ENCODE results near the gene OSBP. TPM values are rescaled to one million over a fixed set of nuclear protein-coding genes. Genes with fewer than 3 reads are reported as not detected.

OSBP gene
- total and polyA plus RNA-seq, 9 of the 15 experiments (the other 6 are each of a cell fraction or from before 2014, with no cell fraction given), result 11.7 to 49.0 (median 28.7) TPM

GRCh38 chr11:59550368-59550841 is 65.2 kb downstream of the OSBP start (continued):
- TF ChIP-seq ZNF449 (CRISPR knock-in tag; IDR thresholded peaks at IDR 0.05) (no peak), PCBP2 (IDR thresholded peaks at IDR 0.05; ENCODE audit: low read depth, low read length, poor library complexity, severe bottlenecking) (no peak), DACH1 (IDR thresholded peaks at IDR 0.05; ENCODE audit: partially characterized antibody) (no peak), CHD2 (IDR thresholded peaks at IDR 0.05; ENCODE audit: low read depth, low read length) (peak; percentile 47; the same call in 1 of the 2 replicates), IRF1 (CRISPR knock-in tag; IDR thresholded peaks at IDR 0.05; ENCODE audit: borderline replicate concordance) (peak; percentile 58; the same call in 1 of the 2 replicates), ZNF551 (CRISPR knock-in tag; IDR thresholded peaks at IDR 0.05) (no peak), ZNF778 (CRISPR knock-in tag; IDR thresholded peaks at IDR 0.05) (no peak), MIER1 (IDR thresholded peaks at IDR 0.05; ENCODE audit: low read depth) (no peak), TEAD4 (IDR thresholded peaks at IDR 0.05; ENCODE audit: low read length) (peak; percentile 78), TEAD4 (CRISPR knock-in tag; IDR thresholded peaks at IDR 0.05; ENCODE audit: borderline replicate concordance) (no peak), BRD4 (IDR thresholded peaks at IDR 0.05) (no peak), ZC3H11A (IDR thresholded peaks at IDR 0.05; ENCODE audit: low read depth, low read length) (peak; percentile 5; the same call in 1 of the 2 replicates), ZNF184 (CRISPR knock-in tag; IDR thresholded peaks at IDR 0.05) (no peak), GTF2F1 (IDR thresholded peaks at IDR 0.05; ENCODE audit: low read depth, low read length) (0 out of 2 replicates have a peak, but pooled peaks have one; percentile 57), RNF219 (CRISPR knock-in tag; IDR thresholded peaks at IDR 0.05) (no peak), KHSRP (IDR thresholded peaks at IDR 0.05) (no peak), ZNF140 (CRISPR knock-in tag; IDR thresholded peaks at IDR 0.05) (no peak), NFRKB (IDR thresholded peaks at IDR 0.05; ENCODE audit: low read depth) (no peak), CCAR2 (IDR thresholded peaks at IDR 0.05; ENCODE audit: low read depth, low read length) (no peak), TOE1 (IDR thresholded peaks at IDR 0.05; ENCODE audit: borderline replicate concordance) (no peak; the same call in 1 of the 2 replicates), TOE1 (CRISPR knock-in tag; IDR thresholded peaks at IDR 0.05; ENCODE audit: borderline replicate concordance, low read depth) (no peak), NFYB (IDR thresholded peaks at IDR 0.05; ENCODE audit: extremely low read depth, insufficient read length) (no peak), FOXJ2 (tag; IDR thresholded peaks at IDR 0.05) (peak; percentile 34; the same call in 1 of the 2 replicates)
- TF ChIP-seq, protein P1, sequence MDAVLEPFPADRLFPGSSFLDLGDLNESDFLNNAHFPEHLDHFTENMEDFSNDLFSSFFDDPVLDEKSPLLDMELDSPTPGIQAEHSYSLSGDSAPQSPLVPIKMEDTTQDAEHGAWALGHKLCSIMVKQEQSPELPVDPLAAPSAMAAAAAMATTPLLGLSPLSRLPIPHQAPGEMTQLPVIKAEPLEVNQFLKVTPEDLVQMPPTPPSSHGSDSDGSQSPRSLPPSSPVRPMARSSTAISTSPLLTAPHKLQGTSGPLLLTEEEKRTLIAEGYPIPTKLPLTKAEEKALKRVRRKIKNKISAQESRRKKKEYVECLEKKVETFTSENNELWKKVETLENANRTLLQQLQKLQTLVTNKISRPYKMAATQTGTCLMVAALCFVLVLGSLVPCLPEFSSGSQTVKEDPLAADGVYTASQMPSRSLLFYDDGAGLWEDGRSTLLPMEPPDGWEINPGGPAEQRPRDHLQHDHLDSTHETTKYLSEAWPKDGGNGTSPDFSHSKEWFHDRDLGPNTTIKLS (IDR thresholded peaks at IDR 0.05; ENCODE audit: borderline replicate concordance, low read depth), result no peak

Measured in K562 (cell line).